ENCODE results near the gene ATG4D. TPM values are rescaled to one million over a fixed set of nuclear protein-coding genes. Genes with fewer than 3 reads are reported as not detected.
A peak's percentile ranks its signal among the peaks of the same experiment; 100 is the strongest.

ATG4D gene
- total RNA-seq (2021) (50.3 to 59.4 TPM (median 53.8 TPM) in 3 replicates), Bru-seq, nascent RNA (percentile 62 among the genes with signal in this experiment)
- long read RNA-seq, experiment 1, transcript ATG4D-204 (10 exons, 1,752 nt), result minor isoform, 22 of 194 reads
- long read RNA-seq, experiment 1, transcript ATG4D-208 (9 exons, 1,619 nt), result minor isoform, 10 of 194 reads
- long read RNA-seq, experiment 1, transcript ATG4D-201 (10 exons, 1,949 nt), result major isoform, 98 of 194 reads
- long read RNA-seq, experiment 1, transcript ATG4D-209 (10 exons, 1,555 nt), result minor isoform, 6 of 194 reads
- long read RNA-seq, experiment 1, partial matches to known transcripts, result 5 of 194 reads
- long read RNA-seq, experiment 1, other reads (novel, unspliced or antisense), result 53 of 194 reads
- long read RNA-seq, experiment 2, transcript ATG4D-201 (10 exons, 1,949 nt), result major isoform, 19 of 46 reads
- long read RNA-seq, experiment 2, partial matches to known transcripts, result 7 of 46 reads
- long read RNA-seq, experiment 2, other reads (novel, unspliced or antisense), result 15 of 46 reads
- long read RNA-seq, experiment 3, result 0 reads

GRCh38 chr19:10543420-10544241 is at the start of gene ATG4D:
Gene ATG4D, plus strand, starts transcription at chr19:10543904. Its CDS starts 187 bp downstream, at chr19:10544091.
- peak; percentile 71; the same call in 1 of the 2 replicates for TF ChIP-seq MYBL2 (CRISPR knock-in tag; IDR thresholded peaks at IDR 0.05)
- TF ChIP-seq GTF2I (CRISPR knock-in tag; conservative IDR thresholded peaks at IDR 0.05), result no peak
- TF ChIP-seq PRDM15 (CRISPR knock-in tag; IDR thresholded peaks at IDR 0.05), result no peak
- TF ChIP-seq ZMAT4 (CRISPR knock-in tag; IDR thresholded peaks at IDR 0.05), result no peak
- peak; percentile 71; the same call in 1 of the 2 replicates for TF ChIP-seq FOXP1 (CRISPR knock-in tag; IDR thresholded peaks at IDR 0.05; ENCODE audit: borderline replicate concordance)
- no peak; the same call in 1 of the 2 replicates for TF ChIP-seq E2F5 (CRISPR knock-in tag; IDR thresholded peaks at IDR 0.05)
- no peak for TF ChIP-seq FOXJ3 (CRISPR knock-in tag; IDR thresholded peaks at IDR 0.05; ENCODE audit: borderline replicate concordance)
- TF ChIP-seq NFYB (CRISPR knock-in tag; conservative IDR thresholded peaks at IDR 0.05; ENCODE audit: low read depth), result peak; percentile 24; the same call in 1 of the 2 replicates
- TF ChIP-seq TEAD1 (CRISPR knock-in tag; IDR thresholded peaks at IDR 0.05), result peak; percentile 30; the same call in 1 of the 2 replicates
- no peak for TF ChIP-seq ZBTB43 (CRISPR knock-in tag; IDR thresholded peaks at IDR 0.05)
- no peak for TF ChIP-seq STAT6 (CRISPR knock-in tag; conservative IDR thresholded peaks at IDR 0.05; ENCODE audit: low read depth)
- TF ChIP-seq ZSCAN18 (CRISPR knock-in tag; IDR thresholded peaks at IDR 0.05), result no peak
- TF ChIP-seq ZNF423 (CRISPR knock-in tag; IDR thresholded peaks at IDR 0.05), result peak; percentile 97
- TF ChIP-seq CREM (CRISPR knock-in tag; IDR thresholded peaks at IDR 0.05), result 0 out of 2 replicates have a peak, but pooled peaks have one; percentile 21
- TF ChIP-seq SP1 (CRISPR knock-in tag; conservative IDR thresholded peaks at IDR 0.05), result peak; percentile 72
- 0 out of 2 replicates have a peak, but pooled peaks have one; percentile 10 for TF ChIP-seq FOXK1 (CRISPR knock-in tag; IDR thresholded peaks at IDR 0.05)
- no peak for TF ChIP-seq SOX15 (CRISPR knock-in tag; IDR thresholded peaks at IDR 0.05)
- TF ChIP-seq TCF7 (CRISPR knock-in tag; IDR thresholded peaks at IDR 0.05; ENCODE audit: low read depth), result 0 out of 2 replicates have a peak, but pooled peaks have one; percentile 62
- POLR2A ChIA-PET, result interaction anchor here (0.7 to 1.0 kb wide), 2 partner anchors 22 to 81 kb away, joined by 3 read pairs; partner anchors contain the start of gene KRI1
- Mint-ChIP-seq H3K9me3 (no peaks in the 10 kb centered on the region), H3K27ac (peak within 1 kb of the TSS; percentile 93), H3K36me3 (peaks cover 11% of the 10 kb centered on the region), H3K27me3 (ENCODE audit: low read depth) (peaks cover 6% of the 10 kb centered on the region), H3K4me1 (peaks cover 4% of the 10 kb centered on the region; the same call in 1 of the 2 replicates), H3K4me3 (peak within 1 kb of the TSS; percentile 83)
- DNase-seq (ENCODE audit: low spot score) (peak; percentile 92), ATAC-seq (peak; percentile 87)
- CTCF ChIA-PET, result interaction anchor here (0.5 to 5.8 kb wide), 14 partner anchors 9 to 345 kb away, joined by 3 to 51 read pairs (median 4); partner anchors contain the start of gene QTRT1
